ENCODE results near the gene OPA3.
"Not testable (repeated sequence)": the region's sequence is repeated elsewhere in the genome, so short reads cannot be mapped to it uniquely, and the experiment has no call there.

DNA sequence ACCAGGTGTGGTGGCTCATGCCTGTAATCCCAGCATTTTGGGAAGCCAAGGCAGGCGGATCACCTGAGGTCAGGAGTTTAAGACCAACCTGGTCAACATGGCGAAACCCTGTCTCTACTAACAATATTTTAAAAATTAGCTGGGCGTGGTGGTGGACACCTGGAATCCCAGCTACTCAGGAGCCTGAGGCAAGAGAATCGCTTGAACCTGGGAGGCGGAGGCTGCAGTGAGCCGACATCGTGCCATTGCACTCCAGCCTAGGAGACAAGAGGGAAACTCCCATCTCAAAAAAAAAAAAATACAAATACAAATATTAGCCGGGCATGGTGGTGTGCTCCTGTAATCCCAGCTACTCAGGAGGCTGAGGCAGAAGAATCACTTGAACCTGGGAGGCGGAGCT is 30.5 kb upstream of the OPA3 start:
- TF ChIP-seq, protein P1, sequence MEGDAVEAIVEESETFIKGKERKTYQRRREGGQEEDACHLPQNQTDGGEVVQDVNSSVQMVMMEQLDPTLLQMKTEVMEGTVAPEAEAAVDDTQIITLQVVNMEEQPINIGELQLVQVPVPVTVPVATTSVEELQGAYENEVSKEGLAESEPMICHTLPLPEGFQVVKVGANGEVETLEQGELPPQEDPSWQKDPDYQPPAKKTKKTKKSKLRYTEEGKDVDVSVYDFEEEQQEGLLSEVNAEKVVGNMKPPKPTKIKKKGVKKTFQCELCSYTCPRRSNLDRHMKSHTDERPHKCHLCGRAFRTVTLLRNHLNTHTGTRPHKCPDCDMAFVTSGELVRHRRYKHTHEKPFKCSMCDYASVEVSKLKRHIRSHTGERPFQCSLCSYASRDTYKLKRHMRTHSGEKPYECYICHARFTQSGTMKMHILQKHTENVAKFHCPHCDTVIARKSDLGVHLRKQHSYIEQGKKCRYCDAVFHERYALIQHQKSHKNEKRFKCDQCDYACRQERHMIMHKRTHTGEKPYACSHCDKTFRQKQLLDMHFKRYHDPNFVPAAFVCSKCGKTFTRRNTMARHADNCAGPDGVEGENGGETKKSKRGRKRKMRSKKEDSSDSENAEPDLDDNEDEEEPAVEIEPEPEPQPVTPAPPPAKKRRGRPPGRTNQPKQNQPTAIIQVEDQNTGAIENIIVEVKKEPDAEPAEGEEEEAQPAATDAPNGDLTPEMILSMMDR (conservative IDR thresholded peaks at IDR 0.05): not testable (repeated sequence)
- TF ChIP-seq EZH2 (IDR thresholded peaks at IDR 0.05; ENCODE audit: low read depth): not testable (repeated sequence)

All from PC-9 (cell line).